ENCODE data around the gene SUFU.

DNA sequence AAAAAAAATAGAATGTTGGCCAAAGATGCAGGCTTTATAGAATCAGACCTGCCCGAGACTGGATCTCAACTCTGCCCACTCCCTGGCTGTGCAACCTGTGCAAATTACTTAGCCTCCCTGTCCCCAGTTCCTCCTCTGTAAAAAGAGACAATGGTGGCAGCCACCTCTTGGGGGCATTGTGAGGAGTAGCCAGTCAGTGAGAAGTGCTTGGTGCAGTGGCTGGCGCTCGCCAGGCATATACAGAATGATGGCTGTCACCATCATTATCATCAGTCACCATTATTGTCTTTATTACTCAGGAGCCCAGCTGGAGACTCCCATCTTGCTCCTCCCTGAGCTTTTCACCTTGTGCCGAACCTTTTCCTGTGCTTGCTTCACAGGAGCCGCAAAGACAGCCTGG lies 111.1 kb downstream of the SUFU start:
- TF ChIP-seq, protein P1, sequence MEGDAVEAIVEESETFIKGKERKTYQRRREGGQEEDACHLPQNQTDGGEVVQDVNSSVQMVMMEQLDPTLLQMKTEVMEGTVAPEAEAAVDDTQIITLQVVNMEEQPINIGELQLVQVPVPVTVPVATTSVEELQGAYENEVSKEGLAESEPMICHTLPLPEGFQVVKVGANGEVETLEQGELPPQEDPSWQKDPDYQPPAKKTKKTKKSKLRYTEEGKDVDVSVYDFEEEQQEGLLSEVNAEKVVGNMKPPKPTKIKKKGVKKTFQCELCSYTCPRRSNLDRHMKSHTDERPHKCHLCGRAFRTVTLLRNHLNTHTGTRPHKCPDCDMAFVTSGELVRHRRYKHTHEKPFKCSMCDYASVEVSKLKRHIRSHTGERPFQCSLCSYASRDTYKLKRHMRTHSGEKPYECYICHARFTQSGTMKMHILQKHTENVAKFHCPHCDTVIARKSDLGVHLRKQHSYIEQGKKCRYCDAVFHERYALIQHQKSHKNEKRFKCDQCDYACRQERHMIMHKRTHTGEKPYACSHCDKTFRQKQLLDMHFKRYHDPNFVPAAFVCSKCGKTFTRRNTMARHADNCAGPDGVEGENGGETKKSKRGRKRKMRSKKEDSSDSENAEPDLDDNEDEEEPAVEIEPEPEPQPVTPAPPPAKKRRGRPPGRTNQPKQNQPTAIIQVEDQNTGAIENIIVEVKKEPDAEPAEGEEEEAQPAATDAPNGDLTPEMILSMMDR (conservative IDR thresholded peaks at IDR 0.05; ENCODE audit: low read depth, low read length): no peak
- TF ChIP-seq, protein P2, sequence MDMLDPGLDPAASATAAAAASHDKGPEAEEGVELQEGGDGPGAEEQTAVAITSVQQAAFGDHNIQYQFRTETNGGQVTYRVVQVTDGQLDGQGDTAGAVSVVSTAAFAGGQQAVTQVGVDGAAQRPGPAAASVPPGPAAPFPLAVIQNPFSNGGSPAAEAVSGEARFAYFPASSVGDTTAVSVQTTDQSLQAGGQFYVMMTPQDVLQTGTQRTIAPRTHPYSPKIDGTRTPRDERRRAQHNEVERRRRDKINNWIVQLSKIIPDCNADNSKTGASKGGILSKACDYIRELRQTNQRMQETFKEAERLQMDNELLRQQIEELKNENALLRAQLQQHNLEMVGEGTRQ (IDR thresholded peaks at IDR 0.05; ENCODE audit: low read depth, low read length): no peak
- TF ChIP-seq SMC3 (IDR thresholded peaks at IDR 0.05; ENCODE audit: low read depth, low read length) (no peak), RFX5 (IDR thresholded peaks at IDR 0.05; ENCODE audit: low read depth, low read length) (no peak), POLR2A (IDR thresholded peaks at IDR 0.05; ENCODE audit: low read depth, low read length) (no peak)

Measured in IMR-90 (cell line).